Fibroblast of the aortic adventitia (primary cell): ENCODE measurements around the gene FKBP1A. TPM values are rescaled to one million over a fixed set of nuclear protein-coding genes. Genes with fewer than 3 reads are reported as not detected.
A peak's percentile ranks its signal among the peaks of the same experiment; 100 is the strongest.

ENCODE experiments used
- DNase-seq: peaks from one replicate; pipeline ENCODE4 v3.0.0-alpha.2; 2010; ENCODE audit warnings: low read depth
- H3K4me3 ChIP-seq: 2 replicates; pipeline ENCODE4 v1.5.1; 2011; ENCODE audit warnings: low read depth, mild to moderate bottlenecking, control low read depth, low read length, moderate library complexity
- CTCF ChIP-seq: IDR thresholded peaks from 2 replicates; pipeline ENCODE4 v1.5.1; 2011; ENCODE audit warnings: mild to moderate bottlenecking, low read length, control low read depth, inconsistent platforms; ENCODE audit not compliant: insufficient read depth
- total RNA-seq: library from RNA; depleted of rRNA; stranded (reverse); fragments of >200 nt; gene quantifications from 2 replicates; pipeline ENCODE4 v1.2.3, GENCODE V29; 2012; ENCODE audit warnings: low replicate concordance

Gene FKBP1A
- total RNA-seq, 1 donor: 200 TPM

GRCh38 chr20:1420066-1420465 lies 27.2 kb upstream of the FKBP1A start:
- no peak overlapping the region for H3K4me3 ChIP-seq
- no peak for DNase-seq
- TF ChIP-seq CTCF: no peak

- H3K4me3 ChIP-seq: no peak overlapping the region
- no peak for TF ChIP-seq CTCF
- peak; percentile 25 for DNase-seq
These were observed 25.5 kb upstream of the FKBP1A start for GRCh38 chr20:1418350-1418749.

- H3K4me3 ChIP-seq: no peak overlapping the region
- TF ChIP-seq CTCF: no peak
These were observed 24.9 kb upstream of the FKBP1A start for GRCh38 chr20:1417790-1418189.

GRCh38 chr20:1417273-1417672 lies 24.4 kb upstream of the FKBP1A start:
- TF ChIP-seq CTCF: no peak
- no peak overlapping the region for H3K4me3 ChIP-seq
- no peak for DNase-seq

More at GRCh38 chr20:1417790-1418189, 24.9 kb upstream of the FKBP1A start:
- no peak for DNase-seq

GRCh38 chr20:1415667-1416468 lies 23.0 kb upstream of the FKBP1A start:
- TF ChIP-seq CTCF: no peak
- H3K4me3 ChIP-seq: no peak overlapping the region
- peak; percentile 87 for DNase-seq

GRCh38 chr20:1414982-1415381 lies 22.1 kb upstream of the FKBP1A start:
- H3K4me3 ChIP-seq: no peak overlapping the region
- DNase-seq: no peak
- TF ChIP-seq CTCF: no peak
